ENCODE measurements around the gene HNF1B. TPM values are rescaled to one million over a fixed set of nuclear protein-coding genes. Genes with fewer than 3 reads are reported as not detected.
A peak's percentile ranks its signal among the peaks of the same experiment; 100 is the strongest.

Gene HNF1B
- total and polyA plus RNA-seq, 12 donors: 0.03 to 0.11 (median 0.08) TPM; not detected in 9

DNA sequence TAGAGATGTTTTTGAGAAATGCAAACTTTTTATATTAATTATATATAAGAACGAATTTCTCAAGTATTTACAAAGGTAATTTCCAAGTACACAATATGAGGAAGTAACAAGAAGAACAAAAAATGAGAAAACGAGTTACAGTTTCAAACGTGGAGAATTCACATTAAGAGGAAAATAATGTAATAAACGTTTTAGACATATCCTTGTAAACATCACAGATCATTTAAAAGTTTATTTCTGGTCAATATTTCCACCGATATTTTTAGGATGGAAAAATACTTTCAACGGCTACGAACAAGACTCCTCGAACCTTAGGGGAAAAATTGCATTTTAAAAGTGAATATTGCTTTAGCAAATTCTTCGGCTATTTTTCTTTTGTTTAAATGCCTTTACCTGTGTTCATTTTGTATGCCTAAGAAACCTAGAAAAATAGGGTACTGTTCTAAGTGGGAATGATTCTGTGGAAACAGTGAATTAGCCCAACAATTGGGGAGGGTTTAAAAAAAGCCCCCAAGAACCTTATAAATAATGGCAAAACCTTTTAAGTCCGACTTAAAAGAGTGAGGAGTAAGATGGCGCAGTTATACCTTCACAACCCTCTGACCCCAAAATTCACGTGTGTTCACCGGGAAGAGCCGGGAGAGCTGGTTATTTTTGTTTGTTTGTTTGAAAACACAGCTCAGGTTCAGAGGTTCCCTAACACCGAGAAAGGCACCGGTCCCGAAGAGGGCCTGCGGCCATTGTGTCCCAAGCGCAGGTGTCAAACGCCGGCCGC lies 3.3 kb downstream of the HNF1B start:
- intact Hi-C loops (cut with DNase I): no loop called here
- no peak for TF ChIP-seq POLR2A (IDR thresholded peaks at IDR 0.05)
- TF ChIP-seq, protein P1, sequence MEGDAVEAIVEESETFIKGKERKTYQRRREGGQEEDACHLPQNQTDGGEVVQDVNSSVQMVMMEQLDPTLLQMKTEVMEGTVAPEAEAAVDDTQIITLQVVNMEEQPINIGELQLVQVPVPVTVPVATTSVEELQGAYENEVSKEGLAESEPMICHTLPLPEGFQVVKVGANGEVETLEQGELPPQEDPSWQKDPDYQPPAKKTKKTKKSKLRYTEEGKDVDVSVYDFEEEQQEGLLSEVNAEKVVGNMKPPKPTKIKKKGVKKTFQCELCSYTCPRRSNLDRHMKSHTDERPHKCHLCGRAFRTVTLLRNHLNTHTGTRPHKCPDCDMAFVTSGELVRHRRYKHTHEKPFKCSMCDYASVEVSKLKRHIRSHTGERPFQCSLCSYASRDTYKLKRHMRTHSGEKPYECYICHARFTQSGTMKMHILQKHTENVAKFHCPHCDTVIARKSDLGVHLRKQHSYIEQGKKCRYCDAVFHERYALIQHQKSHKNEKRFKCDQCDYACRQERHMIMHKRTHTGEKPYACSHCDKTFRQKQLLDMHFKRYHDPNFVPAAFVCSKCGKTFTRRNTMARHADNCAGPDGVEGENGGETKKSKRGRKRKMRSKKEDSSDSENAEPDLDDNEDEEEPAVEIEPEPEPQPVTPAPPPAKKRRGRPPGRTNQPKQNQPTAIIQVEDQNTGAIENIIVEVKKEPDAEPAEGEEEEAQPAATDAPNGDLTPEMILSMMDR (IDR thresholded peaks at IDR 0.05): no peak
- Histone ChIP-seq H3K36me3 (replicated peaks in 1 of 2) (no peaks in the 10 kb centered on the region), H3K9me3 (replicated peaks in 1 of 3) (no peaks in the 10 kb centered on the region), H3K4me3 (peak overlapping the region in 1 of 4 donors; percentile 52), H3K4me1 (replicated peaks in 1 of 2) (peaks cover 4 to 25% of the 10 kb centered on the region in 2 donors), H3K27me3 (peaks cover 96% of the 10 kb centered on the region), H3K27ac (no peak overlapping the region)
- DNase-seq: no peak
- WGBS, 4 donors: 20 to 35% (median 23%) methylated on average over 15 to 22 of the region's 22 CpGs

DNA sequence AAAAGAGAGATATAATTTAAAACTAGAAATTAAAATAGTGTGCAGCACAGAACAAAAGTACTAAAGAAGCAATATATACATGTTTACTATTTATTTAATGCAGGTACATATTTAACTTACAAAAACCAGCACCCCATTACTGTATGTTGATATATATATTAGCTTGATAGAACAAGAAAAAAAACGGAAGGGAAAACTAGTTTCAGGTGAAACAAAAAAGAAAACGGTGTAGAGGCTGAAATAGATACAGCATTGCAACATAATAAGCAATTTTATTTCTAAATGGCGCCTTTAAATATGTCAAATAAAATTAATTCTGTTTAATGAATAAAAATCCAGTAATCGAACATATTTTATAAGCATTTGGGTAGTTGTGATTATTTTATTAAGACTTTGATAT lies 3.9 kb downstream of the HNF1B start:
- Histone ChIP-seq H3K36me3 (replicated peaks in 1 of 2) (no peaks in the 10 kb centered on the region), H3K27ac (no peak overlapping the region), H3K9me3 (replicated peaks in 1 of 3) (no peaks in the 10 kb centered on the region), H3K27me3 (peaks cover 94% of the 10 kb centered on the region), H3K4me3 (no peak overlapping the region), H3K4me1 (replicated peaks in 1 of 2) (peaks cover 4 to 25% of the 10 kb centered on the region in 2 donors)
- 35 to 45% (median 42%) methylated on average over 4 of the region's 4 CpGs for WGBS, 4 donors
- DNase-seq: no peak
- no peak for TF ChIP-seq POLR2A (IDR thresholded peaks at IDR 0.05)
- TF ChIP-seq, protein P1 (IDR thresholded peaks at IDR 0.05): no peak
- intact Hi-C loops (cut with DNase I): no loop called here

DNA sequence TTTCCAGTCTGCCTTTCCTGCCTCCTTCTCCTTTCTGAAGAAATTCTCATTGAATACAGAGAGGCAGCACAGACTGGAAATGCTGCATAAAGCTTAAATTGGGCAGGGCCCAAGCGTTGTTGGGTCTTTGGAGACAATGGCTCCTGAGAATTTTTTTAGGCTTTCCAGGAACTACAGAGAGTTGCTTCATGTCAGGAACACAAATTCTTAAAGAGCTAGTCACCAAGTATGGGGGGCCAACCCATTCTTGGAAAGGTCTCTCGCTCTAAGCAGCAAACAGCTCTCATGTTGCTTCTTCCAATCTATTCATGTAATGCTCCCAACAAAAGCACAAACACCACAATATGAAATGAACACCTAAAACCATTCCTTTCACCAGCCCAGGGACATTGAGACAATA lies 6.9 kb downstream of the HNF1B start:
- no peak overlapping the region for H3K4me3 ChIP-seq
- H3K4me1 ChIP-seq (replicated peaks in 1 of 2): peaks cover 4 to 12% of the 10 kb centered on the region in 2 donors
- peaks cover 65% of the 10 kb centered on the region for H3K27me3 ChIP-seq
- DNase-seq: no peak
- no peaks in the 10 kb centered on the region for H3K36me3 ChIP-seq (replicated peaks in 1 of 2)
- no peak overlapping the region for H3K27ac ChIP-seq
- intact Hi-C loops (cut with DNase I): no loop called here
- 68 to 81% (median 75%) methylated on average over 2 of the region's 2 CpGs for WGBS, 4 donors
- TF ChIP-seq POLR2A (IDR thresholded peaks at IDR 0.05): no peak
- TF ChIP-seq, protein P1 (IDR thresholded peaks at IDR 0.05): no peak
- no peaks in the 10 kb centered on the region for H3K9me3 ChIP-seq (replicated peaks in 1 of 3)

DNA sequence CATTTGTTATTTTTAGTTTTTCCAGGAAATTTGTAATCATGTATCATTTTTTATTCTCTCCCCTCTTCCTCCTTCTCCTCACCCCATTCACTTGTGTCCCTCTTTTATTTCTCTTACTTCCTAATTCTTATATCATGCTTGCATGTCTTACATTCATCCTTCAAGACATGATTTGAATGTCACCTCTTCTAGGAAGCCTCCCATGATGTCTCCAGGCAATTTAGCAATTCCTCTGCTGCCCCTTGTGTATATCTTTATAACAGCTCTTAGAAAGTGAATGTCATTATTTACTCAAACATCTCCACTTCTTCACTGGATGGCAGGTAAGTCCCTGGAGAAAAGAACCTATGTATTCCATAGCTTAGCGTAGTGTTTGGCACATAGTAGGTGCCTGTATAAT lies 7.8 kb downstream of the HNF1B start:
- 83 to 95% (median 89%) methylated on average over 1 of the region's 1 CpG for WGBS, 4 donors

More for the DNA sequence above, 7.8 kb downstream of the HNF1B start:
- TF ChIP-seq POLR2A (IDR thresholded peaks at IDR 0.05): no peak
- TF ChIP-seq, protein P1 (IDR thresholded peaks at IDR 0.05): no peak
- intact Hi-C loops (cut with DNase I): no loop called here
- Histone ChIP-seq H3K4me1 (replicated peaks in 1 of 2) (peaks cover 0 to 5% of the 10 kb centered on the region in 2 donors), H3K27ac (no peak overlapping the region), H3K27me3 (peaks cover 56% of the 10 kb centered on the region), H3K9me3 (replicated peaks in 1 of 3) (no peaks in the 10 kb centered on the region), H3K36me3 (replicated peaks in 1 of 2) (no peaks in the 10 kb centered on the region), H3K4me3 (no peak overlapping the region)
- DNase-seq: no peak
